ENCODE data around the gene SLX4. TPM values are rescaled to one million over a fixed set of nuclear protein-coding genes. Genes with fewer than 3 reads are reported as not detected.

Gene SLX4
- total and polyA plus RNA-seq, 9 of the 15 experiments (the other 6 are each of a cell fraction or from before 2014, with no cell fraction given) = 0.29 to 7.9 (median 3.8) TPM

GRCh38 chr16:3536271-3536731 lies 75.1 kb downstream of the SLX4 start:
- WGBS (ENCODE audit: insufficient coverage, low coverage, missing lambda C conversion rate) = 32% methylated on average over 3 of the region's 3 CpGs
- ATAC-seq (no peak), FAIRE-seq (peak; percentile 26), DNase-seq (ENCODE audit: extremely low read depth in 1 of 4, low spot score in 3 of 4) (no peak)
- H3K9me1 ChIP-seq (ENCODE audit: control insufficient read depth, insufficient read depth, low read length) = no peaks in the 10 kb centered on the region
- H2AFZ ChIP-seq (ENCODE audit: low read depth, low read length) = no peak overlapping the region
- no peak overlapping the region for H3K4me2 ChIP-seq (ENCODE audit: insufficient read depth, low read length)
- BruUV-seq (replicated peaks) = no TSS peak
- no peaks in the 10 kb centered on the region for H3K4me1 ChIP-seq (replicated peaks in 1 of 2; ENCODE audit: control insufficient read depth in 2 of 2, insufficient read depth in 2 of 2, low read length in 2 of 2)
- POLR2A ChIA-PET = interaction anchor here (1.2 kb wide), 1 partner anchor 12 kb away, joined by 4 read pairs; no protein-coding TSS in a partner anchor
- CTCF ChIA-PET (ENCODE audit: low intra/inter-chr PET ratio) = no interaction called here
- 0 out of 2 replicates have a peak, but pooled peaks cover 3% of the 10 kb centered on the region for H4K20me1 ChIP-seq (replicated peaks; ENCODE audit: control insufficient read depth, insufficient read depth, low read length)
- in situ Hi-C loops (cut with MboI) = no loop called here
- H3K4me3 ChIP-seq = no peak overlapping the region
- intact Hi-C loops (cut with micrococcal nuclease) = no loop called here
- no peaks in the 10 kb centered on the region for H3K27me3 ChIP-seq (ENCODE audit: control insufficient read depth in 2 of 2, insufficient read depth in 2 of 2, low read length in 2 of 2)
- H3K79me2 ChIP-seq (ENCODE audit: control insufficient read depth, insufficient read depth, low read length) = no peaks in the 10 kb centered on the region
- H3K36me3 ChIP-seq (ENCODE audit: control insufficient read depth, insufficient read depth, low read length) = no peaks in the 10 kb centered on the region
- no peaks in the 10 kb centered on the region for H3K9me3 ChIP-seq (replicated peaks; ENCODE audit: control insufficient read depth, insufficient read depth, low read depth, low read length)
- no peak overlapping the region for H3K9ac ChIP-seq (ENCODE audit: insufficient read depth in 1 of 2, low read depth in 2 of 2, low read length in 2 of 2)
- no peak overlapping the region for H3K27ac ChIP-seq (ENCODE audit: extremely low read depth, low read depth, low read length)
- no peak for TF ChIP-seq ZNF57 (CRISPR knock-in tag; IDR thresholded peaks at IDR 0.05)
- TF ChIP-seq POLR2G (IDR thresholded peaks at IDR 0.05; ENCODE audit: low read depth, low read length) = no peak
- TF ChIP-seq ZNF668 (CRISPR knock-in tag; IDR thresholded peaks at IDR 0.05) = no peak
- TF ChIP-seq XRCC5 (IDR thresholded peaks at IDR 0.05; ENCODE audit: low read depth, low read length) = no peak
- no peak for TF ChIP-seq FUS (optimal IDR thresholded peaks at IDR 0.05; ENCODE audit: low read depth, low read length)
- no peak for TF ChIP-seq DNMT1 (IDR thresholded peaks at IDR 0.05)
- TF ChIP-seq ZFP91 (CRISPR knock-in tag; IDR thresholded peaks at IDR 0.05) = no peak
- TF ChIP-seq TSC22D4 (tag; IDR thresholded peaks at IDR 0.05) = no peak
- no peak for TF ChIP-seq NR3C1 (CRISPR knock-in tag; IDR thresholded peaks at IDR 0.05)
- TF ChIP-seq ZNF511 (CRISPR knock-in tag; IDR thresholded peaks at IDR 0.05) = no peak
